Ishikawa (cell line): ENCODE measurements around the gene HDAC9.

ENCODE experiments used
- CEBPB ChIP-seq: IDR thresholded peaks from 2 replicates; pipeline ENCODE4 v1.6.1; 2012
- CREB1 ChIP-seq: IDR thresholded peaks from 2 replicates; pipeline ENCODE4 v1.6.1; 2012; ENCODE audit warnings: low read depth
- EGR1 ChIP-seq: IDR thresholded peaks from 2 replicates; pipeline ENCODE4 v1.6.1; 2012
- EP300 ChIP-seq: IDR thresholded peaks from 2 replicates; pipeline ENCODE4 v1.6.1; 2012; ENCODE audit warnings: borderline replicate concordance
- FOXM1 ChIP-seq: IDR thresholded peaks from 2 replicates; pipeline ENCODE4 v1.6.1; 2012; ENCODE audit warnings: low read depth, borderline replicate concordance
- MAX ChIP-seq: IDR thresholded peaks from 2 replicates; pipeline ENCODE4 v1.6.1; 2012
- NFIC ChIP-seq: IDR thresholded peaks from 2 replicates; pipeline ENCODE4 v1.6.1; 2012
- RAD21 ChIP-seq: IDR thresholded peaks from 2 replicates; pipeline ENCODE4 v1.6.1; 2012; ENCODE audit warnings: low read depth
- REST ChIP-seq: IDR thresholded peaks from 2 replicates; pipeline ENCODE4 v1.6.1; 2012; ENCODE audit warnings: low read depth, mild to moderate bottlenecking
- TAF1 ChIP-seq: IDR thresholded peaks from 2 replicates; pipeline ENCODE4 v1.6.1; 2012; ENCODE audit warnings: low read depth, mild to moderate bottlenecking
- TCF12 ChIP-seq: IDR thresholded peaks from 2 replicates; pipeline ENCODE4 v1.6.1; 2012; ENCODE audit warnings: low read depth
- TEAD4 ChIP-seq: IDR thresholded peaks from 2 replicates; pipeline ENCODE4 v1.6.1; 2012
- USF1 ChIP-seq: IDR thresholded peaks from 2 replicates; pipeline ENCODE4 v1.6.1; 2012
- YY1 ChIP-seq: IDR thresholded peaks from 2 replicates; pipeline ENCODE4 v1.6.1; 2012; ENCODE audit warnings: low read depth
- ZBTB7A ChIP-seq: IDR thresholded peaks from 2 replicates; pipeline ENCODE4 v1.6.1; 2012; ENCODE audit warnings: low read depth

Gene HDAC9

GRCh38 chr7:18873734-18874336 lies 378.3 kb downstream of the HDAC9 start:
- no peak for TF ChIP-seq FOXM1
- no peak for TF ChIP-seq RAD21
- no peak for TF ChIP-seq ZBTB7A
- no peak for TF ChIP-seq CEBPB
- no peak for TF ChIP-seq NFIC
- no peak for TF ChIP-seq TAF1
- no peak for TF ChIP-seq YY1
- TF ChIP-seq USF1 = no peak
- no peak for TF ChIP-seq REST
- no peak for TF ChIP-seq EGR1
- no peak for TF ChIP-seq CREB1
- no peak for TF ChIP-seq EP300
- no peak for TF ChIP-seq TCF12

- TF ChIP-seq REST = no peak
- TF ChIP-seq TCF12 = no peak
- no peak for TF ChIP-seq CREB1
- TF ChIP-seq ZBTB7A = no peak
- TF ChIP-seq RAD21 = no peak
- no peak for TF ChIP-seq FOXM1
- no peak for TF ChIP-seq USF1
- TF ChIP-seq CEBPB = no peak
These were observed 379.3 kb downstream of the HDAC9 start for GRCh38 chr7:18874880-18875279.

GRCh38 chr7:18877874-18878273 lies 382.3 kb downstream of the HDAC9 start:
- TF ChIP-seq EGR1 (no peak), YY1 (no peak), FOXM1 (no peak), USF1 (no peak), REST (no peak), ZBTB7A (no peak), CREB1 (no peak), NFIC (no peak), TCF12 (no peak), TEAD4 (no peak), CEBPB (no peak), TAF1 (no peak), MAX (no peak), EP300 (no peak)

GRCh38 chr7:18886832-18887231 lies 391.3 kb downstream of the HDAC9 start:
- TF ChIP-seq EGR1 (no peak), CREB1 (no peak), YY1 (no peak), MAX (no peak), FOXM1 (no peak), REST (no peak), USF1 (no peak), RAD21 (no peak), EP300 (no peak), ZBTB7A (no peak), TAF1 (no peak), TEAD4 (no peak)
